Measurements from ENCODE around the gene MIPOL1.

The MIPOL1 gene

DNA sequence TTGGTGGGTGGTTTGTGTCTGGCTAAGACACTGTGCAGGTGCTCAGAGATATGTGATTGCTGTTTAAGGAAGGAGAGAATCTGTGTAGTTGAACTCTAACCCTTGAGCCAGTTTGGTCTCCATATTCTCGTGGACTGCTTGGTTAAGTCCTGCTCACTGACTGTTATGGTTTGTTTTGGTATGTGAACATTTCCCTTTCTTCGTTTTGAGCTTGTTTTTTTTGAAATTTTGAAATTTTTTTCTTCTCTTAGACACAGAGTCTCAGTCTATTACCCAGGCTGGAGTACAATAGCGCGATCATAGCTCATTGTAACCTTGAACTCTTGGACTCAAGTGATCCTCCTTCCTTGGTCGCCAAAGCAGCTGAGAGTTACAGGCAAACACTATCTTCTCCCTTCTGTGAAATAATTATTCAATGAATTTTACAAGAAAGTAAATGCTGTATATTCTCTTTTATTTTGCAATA is 40.0 kb downstream of the MIPOL1 start:
- H3K27me3 ChIP-seq (ENCODE audit: control insufficient read depth, insufficient read depth, low read length): no peaks in the 10 kb centered on the region
- H3K9ac ChIP-seq (ENCODE audit: low read depth, low read length): no peak overlapping the region
- H3K9me3 ChIP-seq (replicated peaks; ENCODE audit: low read length): no peaks in the 10 kb centered on the region
- H3K36me3 ChIP-seq (ENCODE audit: insufficient read depth, low read length): no peaks in the 10 kb centered on the region
- no peaks in the 10 kb centered on the region for H3K4me1 ChIP-seq (ENCODE audit: control insufficient read depth, insufficient read depth, low read length)
- H3K4me2 ChIP-seq (ENCODE audit: low read length): no peak overlapping the region
- H3K4me3 ChIP-seq (ENCODE audit: low read length): no peak overlapping the region

- no peaks in the 10 kb centered on the region for H3K27me3 ChIP-seq (ENCODE audit: control insufficient read depth, insufficient read depth, low read length)
- H3K4me3 ChIP-seq (ENCODE audit: low read length): no peak overlapping the region
These were observed 43.5 kb downstream of the MIPOL1 start for GRCh38 chr14:37241198-37241597.

GRCh38 chr14:37246427-37246829 is 48.7 kb downstream of the MIPOL1 start:
- Histone ChIP-seq H3K27me3 (ENCODE audit: control insufficient read depth, insufficient read depth, low read length) (no peaks in the 10 kb centered on the region), H3K4me1 (ENCODE audit: control insufficient read depth, insufficient read depth, low read length) (no peaks in the 10 kb centered on the region), H3K9ac (ENCODE audit: low read depth, low read length) (no peak overlapping the region), H3K9me3 (replicated peaks; ENCODE audit: low read length) (no peaks in the 10 kb centered on the region), H3K4me2 (ENCODE audit: low read length) (no peak overlapping the region), H3K36me3 (ENCODE audit: insufficient read depth, low read length) (no peaks in the 10 kb centered on the region), H3K4me3 (ENCODE audit: low read length) (no peak overlapping the region)

More at GRCh38 chr14:37241198-37241597, 43.5 kb downstream of the MIPOL1 start:
- H3K9me3 ChIP-seq (replicated peaks; ENCODE audit: low read length): no peaks in the 10 kb centered on the region
- no peak overlapping the region for H3K9ac ChIP-seq (ENCODE audit: low read depth, low read length)
- no peak overlapping the region for H3K4me2 ChIP-seq (ENCODE audit: low read length)
- H3K36me3 ChIP-seq (ENCODE audit: insufficient read depth, low read length): no peaks in the 10 kb centered on the region
- no peaks in the 10 kb centered on the region for H3K4me1 ChIP-seq (ENCODE audit: control insufficient read depth, insufficient read depth, low read length)

- H3K4me1 ChIP-seq (ENCODE audit: control insufficient read depth, insufficient read depth, low read length): no peaks in the 10 kb centered on the region
- H3K27me3 ChIP-seq (ENCODE audit: control insufficient read depth, insufficient read depth, low read length): no peaks in the 10 kb centered on the region
- H3K36me3 ChIP-seq (ENCODE audit: insufficient read depth, low read length): no peaks in the 10 kb centered on the region
- H3K9ac ChIP-seq (ENCODE audit: low read depth, low read length): no peak overlapping the region
- no peaks in the 10 kb centered on the region for H3K9me3 ChIP-seq (replicated peaks; ENCODE audit: low read length)
- H3K4me3 ChIP-seq (ENCODE audit: low read length): no peak overlapping the region
- no peak overlapping the region for H3K4me2 ChIP-seq (ENCODE audit: low read length)
These were observed 50.2 kb downstream of the MIPOL1 start for GRCh38 chr14:37247791-37248461.

DNA sequence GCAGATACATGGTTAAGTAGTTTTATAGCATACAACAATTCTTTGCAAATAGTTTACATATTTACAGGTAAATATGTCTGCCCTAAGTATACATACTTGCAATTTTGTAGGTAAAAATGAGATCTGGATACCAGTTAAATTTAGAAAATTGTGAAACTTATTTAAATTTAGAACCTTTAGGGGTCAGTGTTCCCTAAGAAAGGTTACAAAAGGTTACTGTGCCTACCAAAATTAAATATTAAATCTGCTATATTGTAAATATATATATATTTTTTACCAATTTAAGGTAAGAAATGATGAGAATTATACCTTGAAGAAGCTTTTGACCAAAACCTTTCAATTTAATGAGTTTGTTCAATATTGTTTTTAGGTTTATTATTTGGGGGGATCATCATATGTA is 54.0 kb downstream of the MIPOL1 start:
- Histone ChIP-seq H3K36me3 (ENCODE audit: insufficient read depth, low read length) (no peaks in the 10 kb centered on the region), H3K9me3 (replicated peaks; ENCODE audit: low read length) (no peaks in the 10 kb centered on the region), H3K4me1 (ENCODE audit: control insufficient read depth, insufficient read depth, low read length) (peaks cover 10% of the 10 kb centered on the region), H3K4me3 (ENCODE audit: low read length) (no peak overlapping the region), H3K9ac (ENCODE audit: low read depth, low read length) (no peak overlapping the region), H3K27me3 (ENCODE audit: control insufficient read depth, insufficient read depth, low read length) (no peaks in the 10 kb centered on the region), H3K4me2 (ENCODE audit: low read length) (no peak overlapping the region)

DNA sequence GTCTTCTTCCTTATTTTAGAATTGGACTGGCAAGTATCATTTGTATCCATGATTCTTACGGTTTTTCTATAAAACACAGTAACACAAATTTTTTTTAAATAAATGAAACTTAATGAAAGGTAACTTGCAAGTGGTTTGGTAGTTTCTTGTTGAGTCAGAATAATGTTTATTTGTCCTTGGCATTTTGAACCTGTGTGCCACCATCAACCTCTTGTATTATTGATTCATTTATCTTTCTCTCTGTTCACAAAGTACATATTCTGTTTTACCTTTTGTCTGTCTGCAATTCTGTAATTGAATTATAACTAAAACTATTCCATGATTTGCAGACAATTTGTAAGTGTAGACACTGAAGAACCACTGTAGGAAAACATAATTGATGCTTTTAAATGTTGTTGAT is 54.7 kb downstream of the MIPOL1 start:
- Histone ChIP-seq H3K36me3 (ENCODE audit: insufficient read depth, low read length) (no peaks in the 10 kb centered on the region), H3K9me3 (replicated peaks; ENCODE audit: low read length) (no peaks in the 10 kb centered on the region), H3K27me3 (ENCODE audit: control insufficient read depth, insufficient read depth, low read length) (no peaks in the 10 kb centered on the region), H3K4me2 (ENCODE audit: low read length) (no peak overlapping the region), H3K4me3 (ENCODE audit: low read length) (no peak overlapping the region), H3K4me1 (ENCODE audit: control insufficient read depth, insufficient read depth, low read length) (peaks cover 10% of the 10 kb centered on the region), H3K9ac (ENCODE audit: low read depth, low read length) (no peak overlapping the region)

GRCh38 chr14:37253905-37254304 is 56.2 kb downstream of the MIPOL1 start:
- Histone ChIP-seq H3K36me3 (ENCODE audit: insufficient read depth, low read length) (no peaks in the 10 kb centered on the region), H3K27me3 (ENCODE audit: control insufficient read depth, insufficient read depth, low read length) (no peaks in the 10 kb centered on the region), H3K4me1 (ENCODE audit: control insufficient read depth, insufficient read depth, low read length) (peaks cover 10% of the 10 kb centered on the region), H3K9me3 (replicated peaks; ENCODE audit: low read length) (no peaks in the 10 kb centered on the region), H3K4me3 (ENCODE audit: low read length) (no peak overlapping the region), H3K9ac (ENCODE audit: low read depth, low read length) (no peak overlapping the region), H3K4me2 (ENCODE audit: low read length) (no peak overlapping the region)

DNA sequence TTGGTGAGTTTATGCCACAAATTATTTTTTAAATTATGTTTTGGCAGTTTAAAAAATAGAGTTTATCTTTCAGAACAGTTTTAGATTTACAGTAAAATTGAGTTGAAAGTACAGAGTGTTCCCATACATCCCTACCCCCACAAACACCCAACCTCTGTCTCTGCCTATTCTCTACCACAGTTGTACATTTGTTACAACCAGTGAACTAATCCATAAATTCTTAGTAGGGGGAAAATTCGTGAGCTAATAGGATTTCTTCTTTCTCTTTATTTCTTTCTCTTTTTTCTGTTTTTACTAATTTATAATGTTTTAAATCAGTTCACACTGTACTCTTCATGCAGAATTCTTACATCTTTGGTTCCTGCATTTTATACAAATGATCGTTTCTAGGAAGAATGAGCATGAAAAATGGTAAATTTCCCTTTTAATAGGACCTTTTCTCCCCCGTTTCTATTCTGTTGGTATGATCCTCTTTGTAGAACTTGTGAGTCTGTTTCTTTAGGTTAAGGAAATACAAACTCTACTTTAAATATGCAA is 56.7 kb downstream of the MIPOL1 start:
- Histone ChIP-seq H3K4me1 (ENCODE audit: control insufficient read depth, insufficient read depth, low read length) (peaks cover 10% of the 10 kb centered on the region), H3K27me3 (ENCODE audit: control insufficient read depth, insufficient read depth, low read length) (no peaks in the 10 kb centered on the region), H3K4me3 (ENCODE audit: low read length) (no peak overlapping the region), H3K36me3 (ENCODE audit: insufficient read depth, low read length) (no peaks in the 10 kb centered on the region), H3K9me3 (replicated peaks; ENCODE audit: low read length) (no peaks in the 10 kb centered on the region), H3K4me2 (ENCODE audit: low read length) (no peak overlapping the region), H3K9ac (ENCODE audit: low read depth, low read length) (no peak overlapping the region)

DNA sequence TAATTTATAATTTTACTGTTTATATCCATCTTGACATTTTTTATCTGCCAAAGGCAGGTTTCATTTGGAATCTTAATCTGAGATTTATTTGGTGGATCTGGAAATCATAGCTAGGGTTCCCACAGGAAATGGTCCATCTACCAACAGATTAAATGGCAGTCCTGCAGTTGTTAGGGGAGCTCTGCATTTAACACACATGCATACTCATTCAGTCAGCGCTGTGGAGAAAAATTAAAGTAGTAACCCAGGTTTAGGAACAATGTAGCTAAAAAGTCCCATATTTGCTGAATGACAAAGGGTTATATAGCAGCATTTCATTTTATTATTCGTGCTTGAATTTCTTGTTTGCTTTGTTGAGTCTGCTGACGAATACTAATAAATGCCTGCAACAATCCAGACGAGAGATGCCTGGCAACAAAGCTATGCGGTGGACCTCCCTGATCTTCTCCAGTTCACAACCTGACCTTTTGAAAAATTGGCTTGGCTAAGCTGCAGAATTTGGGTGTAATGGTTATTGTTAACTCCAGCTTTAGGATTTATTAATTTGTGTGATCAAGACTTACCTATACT is 59.8 kb downstream of the MIPOL1 start:
- no peak overlapping the region for H3K9ac ChIP-seq (ENCODE audit: low read depth, low read length)
- peaks cover 10% of the 10 kb centered on the region for H3K4me1 ChIP-seq (ENCODE audit: control insufficient read depth, insufficient read depth, low read length)
- H3K9me3 ChIP-seq (replicated peaks; ENCODE audit: low read length): no peaks in the 10 kb centered on the region
- H3K4me3 ChIP-seq (ENCODE audit: low read length): no peak overlapping the region
- H3K4me2 ChIP-seq (ENCODE audit: low read length): no peak overlapping the region
- H3K36me3 ChIP-seq (ENCODE audit: insufficient read depth, low read length): no peaks in the 10 kb centered on the region
- H3K27me3 ChIP-seq (ENCODE audit: control insufficient read depth, insufficient read depth, low read length): no peaks in the 10 kb centered on the region

DNA sequence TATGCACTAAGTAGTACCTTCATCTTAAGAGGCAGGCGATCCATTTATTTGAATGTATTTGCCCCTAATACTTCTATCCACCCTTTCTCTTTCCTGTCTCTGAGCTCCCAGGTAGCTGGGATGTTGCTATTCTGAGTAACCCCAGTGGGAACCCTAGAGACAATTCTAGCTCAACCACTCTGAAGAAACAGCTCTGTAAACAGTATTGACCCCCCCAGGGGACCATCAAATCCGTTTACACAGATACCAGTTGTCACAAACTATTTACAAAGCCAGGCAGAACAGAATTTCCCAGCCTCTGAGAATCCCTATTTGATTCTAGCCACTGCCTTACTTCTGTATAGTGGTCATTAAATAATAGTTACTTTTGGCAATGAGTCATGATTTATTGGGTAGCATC is 64.9 kb downstream of the MIPOL1 start:
- Histone ChIP-seq H3K27me3 (ENCODE audit: control insufficient read depth, insufficient read depth, low read length) (no peaks in the 10 kb centered on the region), H3K4me1 (ENCODE audit: control insufficient read depth, insufficient read depth, low read length) (no peaks in the 10 kb centered on the region), H3K4me2 (ENCODE audit: low read length) (no peak overlapping the region), H3K4me3 (ENCODE audit: low read length) (no peak overlapping the region), H3K9me3 (replicated peaks; ENCODE audit: low read length) (no peaks in the 10 kb centered on the region), H3K36me3 (ENCODE audit: insufficient read depth, low read length) (no peaks in the 10 kb centered on the region), H3K9ac (ENCODE audit: low read depth, low read length) (no peak overlapping the region)

- Histone ChIP-seq H3K4me3 (ENCODE audit: low read length) (no peak overlapping the region), H3K9ac (ENCODE audit: low read depth, low read length) (no peak overlapping the region), H3K27me3 (ENCODE audit: control insufficient read depth, insufficient read depth, low read length) (no peaks in the 10 kb centered on the region), H3K36me3 (ENCODE audit: insufficient read depth, low read length) (no peaks in the 10 kb centered on the region), H3K4me2 (ENCODE audit: low read length) (no peak overlapping the region), H3K9me3 (replicated peaks; ENCODE audit: low read length) (no peaks in the 10 kb centered on the region), H3K4me1 (ENCODE audit: control insufficient read depth, insufficient read depth, low read length) (no peaks in the 10 kb centered on the region)
These were observed 66.0 kb downstream of the MIPOL1 start for GRCh38 chr14:37263656-37264236.

All from skeletal muscle satellite cell (primary cell).